ENCODE results near the gene GABBR2. TPM values are rescaled to one million over a fixed set of nuclear protein-coding genes. Genes with fewer than 3 reads are reported as not detected.

GABBR2 gene
- polyA plus RNA-seq, 1 of the 3 experiments (the other 2 are of a cell fraction): not detected

GRCh38 chr9:98391406-98391805 is 317.3 kb downstream of the GABBR2 start:
- H3K9me2 ChIP-seq: no peaks in the 10 kb centered on the region
- H2AFZ ChIP-seq (ENCODE audit: low read depth): no peak overlapping the region
- H3K4me3 ChIP-seq (ENCODE audit: low read depth in 2 of 2, low read length in 1 of 2): no peak overlapping the region
- H3K79me2 ChIP-seq (ENCODE audit: insufficient read depth): no peaks in the 10 kb centered on the region
- 33% methylated on average over 7 of the region's 7 CpGs for WGBS (ENCODE audit: low lambda C conversion rate)
- ChIA-PET CTCF (no interaction called here), POLR2A (no interaction called here)
- DNase-seq: no peak
- no peaks in the 10 kb centered on the region for H3F3A ChIP-seq (replicated peaks; ENCODE audit: insufficient read depth)
- H3K9me3 ChIP-seq: no peaks in the 10 kb centered on the region
- H3K9ac ChIP-seq: no peak overlapping the region
- H3K4me1 ChIP-seq (ENCODE audit: control insufficient read depth in 1 of 2, insufficient read depth in 2 of 2, low read depth in 1 of 2, low read length in 1 of 2): no peaks in the 10 kb centered on the region
- H3K4me2 ChIP-seq: no peak overlapping the region
- H4K20me1 ChIP-seq (ENCODE audit: insufficient read depth): no peaks in the 10 kb centered on the region
- H3K36me3 ChIP-seq (replicated peaks in 1 of 2; ENCODE audit: control insufficient read depth in 1 of 2, insufficient read depth in 2 of 2, low read length in 1 of 2): no peaks in the 10 kb centered on the region
- H3K27ac ChIP-seq (ENCODE audit: low read depth in 2 of 2, low read length in 1 of 2): no peak overlapping the region
- TF ChIP-seq MXI1 (IDR thresholded peaks at IDR 0.05; ENCODE audit: low read depth, low read length) (no peak), PBX3 (IDR thresholded peaks at IDR 0.05) (no peak), RAD21 (IDR thresholded peaks at IDR 0.05; ENCODE audit: low read length) (no peak), FOXJ3 (CRISPR knock-in tag; IDR thresholded peaks at IDR 0.05) (no peak)
- peaks cover 8% of the 10 kb centered on the region; the same call in 1 of the 2 replicates for H3K27me3 ChIP-seq (ENCODE audit: insufficient read depth)

- H4K20me1 ChIP-seq (ENCODE audit: insufficient read depth): no peaks in the 10 kb centered on the region
- no peaks in the 10 kb centered on the region for H3K79me2 ChIP-seq (ENCODE audit: insufficient read depth)
- TF ChIP-seq GATA2 (CRISPR knock-in tag; IDR thresholded peaks at IDR 0.05) (no peak), REST (IDR thresholded peaks at IDR 0.05; ENCODE audit: low read depth, low read length) (no peak), SIN3A (IDR thresholded peaks at IDR 0.05; ENCODE audit: borderline replicate concordance, low read depth, low read length) (no peak), RCOR1 (IDR thresholded peaks at IDR 0.05; ENCODE audit: low read length) (no peak), TAF1 (IDR thresholded peaks at IDR 0.05; ENCODE audit: borderline replicate concordance, low read depth, low read length) (no peak), NRF1 (IDR thresholded peaks at IDR 0.05; ENCODE audit: low read depth, low read length) (no peak), CTCF (IDR thresholded peaks at IDR 0.05) (no peak), ZBTB33 (IDR thresholded peaks at IDR 0.05; ENCODE audit: borderline replicate concordance, low read depth) (no peak), NFIC (IDR thresholded peaks at IDR 0.05; ENCODE audit: borderline replicate concordance) (no peak), POLR2AphosphoS5 (IDR thresholded peaks at IDR 0.05; ENCODE audit: low read depth, low read length) (no peak)
- H2AFZ ChIP-seq (ENCODE audit: low read depth): no peak overlapping the region
- no peak overlapping the region for H3K4me2 ChIP-seq
- H3K9ac ChIP-seq: no peak overlapping the region
- no peaks in the 10 kb centered on the region for H3F3A ChIP-seq (replicated peaks; ENCODE audit: insufficient read depth)
- CTCF ChIA-PET: interaction anchor here (0.8 kb wide), 1 partner anchor 70 kb away, joined by 3 read pairs; no protein-coding TSS in a partner anchor
- no peaks in the 10 kb centered on the region for H3K4me1 ChIP-seq (ENCODE audit: control insufficient read depth in 1 of 2, insufficient read depth in 2 of 2, low read depth in 1 of 2, low read length in 1 of 2)
- 48% methylated on average over 3 of the region's 3 CpGs for WGBS (ENCODE audit: low lambda C conversion rate)
- no peaks in the 10 kb centered on the region for H3K9me3 ChIP-seq
- no peaks in the 10 kb centered on the region for H3K27me3 ChIP-seq (ENCODE audit: insufficient read depth)
- H3K27ac ChIP-seq (ENCODE audit: low read depth in 2 of 2, low read length in 1 of 2): no peak overlapping the region
- H3K36me3 ChIP-seq (replicated peaks in 1 of 2; ENCODE audit: control insufficient read depth in 1 of 2, insufficient read depth in 2 of 2, low read length in 1 of 2): no peaks in the 10 kb centered on the region
- POLR2A ChIA-PET: no interaction called here
- no peak overlapping the region for H3K4me3 ChIP-seq (ENCODE audit: low read depth in 2 of 2, low read length in 1 of 2)
- DNase-seq: no peak
- H3K9me2 ChIP-seq: no peaks in the 10 kb centered on the region
Measured at GRCh38 chr9:98385751-98386150, 323.0 kb downstream of the GABBR2 start.
